Liver (tissue), 3 donors: ENCODE data around the gene TSPAN32.

Experiments
- JUND ChIP-seq, 2 donors: IDR thresholded peaks; 2 replicates each; pipeline ENCODE4 v1.6.1; 2016; ENCODE audit warnings: antibody characterized with exemption in 2 of 2
- RXRA ChIP-seq, 2 donors: IDR thresholded peaks; 2 replicates each; pipeline ENCODE4 v1.6.1; 2017 to 2018; ENCODE audit warnings: antibody characterized with exemption in 2 of 2, mild to moderate bottlenecking in 1 of 2
- SP1 ChIP-seq: IDR thresholded peaks from 2 replicates; pipeline ENCODE4 v1.6.1; 2018; ENCODE audit warnings: antibody characterized with exemption, mild to moderate bottlenecking
- TAF1 ChIP-seq: conservative IDR thresholded peaks from 2 replicates; pipeline ENCODE4 v1.6.1; 2016; ENCODE audit warnings: antibody characterized with exemption, mild to moderate bottlenecking
- YY1 ChIP-seq: IDR thresholded peaks from 2 replicates; pipeline ENCODE4 v1.6.1; 2016; ENCODE audit warnings: antibody characterized with exemption, mild to moderate bottlenecking
- TF ChIP-seq, protein P1 (sequence below): fragments of 150-350 bp; IDR thresholded peaks from 2 replicates; pipeline ENCODE4 v1.5.1; 2017; ENCODE audit warnings: improper control_type of control experiment, low read depth, low read length; ENCODE audit not compliant: missing input control
- TF ChIP-seq, protein P2 (sequence below): IDR thresholded peaks from 2 replicates; pipeline ENCODE4 v1.6.1; 2016; ENCODE audit warnings: antibody characterized with exemption, mild to moderate bottlenecking
- donor health status: healthy.
- donor health status: healthy.

DNA sequence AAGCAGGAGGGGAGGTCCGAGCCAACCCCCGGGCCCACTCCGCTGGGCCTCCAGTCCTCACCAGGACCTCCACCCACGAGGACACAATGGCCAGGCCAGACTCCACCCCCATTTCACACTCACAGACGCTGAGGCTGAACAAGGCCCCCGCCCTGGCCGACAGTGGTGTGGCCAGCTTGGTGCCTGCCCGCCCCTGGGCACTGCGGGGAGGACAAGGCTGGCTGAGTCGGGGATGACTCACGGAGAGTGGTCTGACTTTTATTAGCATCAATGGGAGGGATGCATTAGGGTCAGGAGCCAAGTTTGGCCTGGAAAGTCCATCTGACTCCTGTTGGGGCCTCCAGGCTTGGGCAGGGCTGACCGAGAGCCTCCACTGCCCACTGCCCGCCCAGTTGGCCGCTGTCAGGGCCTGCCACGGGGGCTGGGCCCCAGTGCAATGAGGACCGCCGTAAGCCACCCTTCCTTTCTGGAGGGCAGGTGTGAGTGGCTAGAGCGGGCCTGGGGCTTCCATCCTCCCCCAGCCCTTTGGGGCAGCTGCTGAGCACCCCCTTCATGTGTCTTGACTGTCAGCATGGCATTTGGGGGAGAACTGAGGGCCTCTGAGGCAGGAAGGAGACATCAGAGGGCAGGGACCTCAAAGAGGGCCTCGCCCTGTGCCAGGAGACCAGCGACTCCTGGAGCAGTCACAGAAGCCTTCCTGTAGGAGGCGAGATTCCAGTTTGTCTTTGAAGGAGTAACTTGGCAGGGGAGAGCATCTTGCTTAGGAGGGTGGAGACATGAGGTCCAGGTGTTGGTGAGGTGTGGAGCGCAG is 10.6 kb downstream of the TSPAN32 start:
- TF ChIP-seq, protein P1, sequence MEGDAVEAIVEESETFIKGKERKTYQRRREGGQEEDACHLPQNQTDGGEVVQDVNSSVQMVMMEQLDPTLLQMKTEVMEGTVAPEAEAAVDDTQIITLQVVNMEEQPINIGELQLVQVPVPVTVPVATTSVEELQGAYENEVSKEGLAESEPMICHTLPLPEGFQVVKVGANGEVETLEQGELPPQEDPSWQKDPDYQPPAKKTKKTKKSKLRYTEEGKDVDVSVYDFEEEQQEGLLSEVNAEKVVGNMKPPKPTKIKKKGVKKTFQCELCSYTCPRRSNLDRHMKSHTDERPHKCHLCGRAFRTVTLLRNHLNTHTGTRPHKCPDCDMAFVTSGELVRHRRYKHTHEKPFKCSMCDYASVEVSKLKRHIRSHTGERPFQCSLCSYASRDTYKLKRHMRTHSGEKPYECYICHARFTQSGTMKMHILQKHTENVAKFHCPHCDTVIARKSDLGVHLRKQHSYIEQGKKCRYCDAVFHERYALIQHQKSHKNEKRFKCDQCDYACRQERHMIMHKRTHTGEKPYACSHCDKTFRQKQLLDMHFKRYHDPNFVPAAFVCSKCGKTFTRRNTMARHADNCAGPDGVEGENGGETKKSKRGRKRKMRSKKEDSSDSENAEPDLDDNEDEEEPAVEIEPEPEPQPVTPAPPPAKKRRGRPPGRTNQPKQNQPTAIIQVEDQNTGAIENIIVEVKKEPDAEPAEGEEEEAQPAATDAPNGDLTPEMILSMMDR, result no peak
- TF ChIP-seq SP1 (no peak), JUND (IDR thresholded peaks at IDR 0.05) (no peak), RXRA (IDR thresholded peaks at IDR 0.05) (no peak), TAF1 (no peak), YY1 (no peak)
- TF ChIP-seq, protein P2, sequence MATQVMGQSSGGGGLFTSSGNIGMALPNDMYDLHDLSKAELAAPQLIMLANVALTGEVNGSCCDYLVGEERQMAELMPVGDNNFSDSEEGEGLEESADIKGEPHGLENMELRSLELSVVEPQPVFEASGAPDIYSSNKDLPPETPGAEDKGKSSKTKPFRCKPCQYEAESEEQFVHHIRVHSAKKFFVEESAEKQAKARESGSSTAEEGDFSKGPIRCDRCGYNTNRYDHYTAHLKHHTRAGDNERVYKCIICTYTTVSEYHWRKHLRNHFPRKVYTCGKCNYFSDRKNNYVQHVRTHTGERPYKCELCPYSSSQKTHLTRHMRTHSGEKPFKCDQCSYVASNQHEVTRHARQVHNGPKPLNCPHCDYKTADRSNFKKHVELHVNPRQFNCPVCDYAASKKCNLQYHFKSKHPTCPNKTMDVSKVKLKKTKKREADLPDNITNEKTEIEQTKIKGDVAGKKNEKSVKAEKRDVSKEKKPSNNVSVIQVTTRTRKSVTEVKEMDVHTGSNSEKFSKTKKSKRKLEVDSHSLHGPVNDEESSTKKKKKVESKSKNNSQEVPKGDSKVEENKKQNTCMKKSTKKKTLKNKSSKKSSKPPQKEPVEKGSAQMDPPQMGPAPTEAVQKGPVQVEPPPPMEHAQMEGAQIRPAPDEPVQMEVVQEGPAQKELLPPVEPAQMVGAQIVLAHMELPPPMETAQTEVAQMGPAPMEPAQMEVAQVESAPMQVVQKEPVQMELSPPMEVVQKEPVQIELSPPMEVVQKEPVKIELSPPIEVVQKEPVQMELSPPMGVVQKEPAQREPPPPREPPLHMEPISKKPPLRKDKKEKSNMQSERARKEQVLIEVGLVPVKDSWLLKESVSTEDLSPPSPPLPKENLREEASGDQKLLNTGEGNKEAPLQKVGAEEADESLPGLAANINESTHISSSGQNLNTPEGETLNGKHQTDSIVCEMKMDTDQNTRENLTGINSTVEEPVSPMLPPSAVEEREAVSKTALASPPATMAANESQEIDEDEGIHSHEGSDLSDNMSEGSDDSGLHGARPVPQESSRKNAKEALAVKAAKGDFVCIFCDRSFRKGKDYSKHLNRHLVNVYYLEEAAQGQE, result no peak
